Upper lobe of left lung (tissue), 6 donors: ENCODE results near the gene METRNL. TPM values are rescaled to one million over a fixed set of nuclear protein-coding genes. Genes with fewer than 3 reads are reported as not detected.

ENCODE experiments used
- ATAC-seq, 2 donors: fragments of 200-7000 bp; cut with Tn5 transposase; one replicate each; pipeline ENCODE4 v1.9.1; 2022; ENCODE audit warnings: mild to moderate bottlenecking in 2 of 2, moderate library complexity in 2 of 2; ENCODE audit not compliant: low FRiP score in 2 of 2
- DNase-seq, 2 donors: peaks; one replicate each; pipeline ENCODE4 v3.0.0-alpha.2; 2019 to 2020
- H3K27ac ChIP-seq, 4 donors: fragments of 200-600 bp; sonication (generic); one replicate each; pipeline ENCODE4 v1.5.1; 2016 to 2019
- H3K27me3 ChIP-seq, 4 donors: fragments of 200-600 bp; sonication (generic); one replicate each; pipeline ENCODE4 v1.5.1; 2017 to 2019
- H3K36me3 ChIP-seq, 4 donors: fragments of 200-600 bp; sonication (generic); one replicate each; pipeline ENCODE4 v1.5.1; 2016 to 2019
- H3K4me1 ChIP-seq, 4 donors: fragments of 200-600 bp; sonication (generic); one replicate each; pipeline ENCODE4 v1.5.1; 2018 to 2019
- H3K4me3 ChIP-seq, 4 donors: fragments of 200-600 bp; sonication (generic); one replicate each; pipeline ENCODE4 v1.5.1; 2017 to 2019; ENCODE audit warnings: mild to moderate bottlenecking in 2 of 4, moderate library complexity in 1 of 4
- H3K9me3 ChIP-seq, 4 donors: fragments of 200-600 bp; sonication (generic); one replicate each; pipeline ENCODE4 v1.5.1; 2018 to 2019
- EP300 ChIP-seq, 4 donors: sonication (generic); formaldehyde crosslinking; IDR thresholded peaks; one replicate each; pipeline ENCODE4 v1.5.1; 2017; ENCODE audit warnings: antibody characterized with exemption in 4 of 4, control low read depth in 2 of 4
- POLR2A ChIP-seq, 4 donors: fragments of 450-650 bp; IDR thresholded peaks; one replicate each; pipeline ENCODE4 v1.5.1; 2016 to 2017; ENCODE audit warnings: antibody characterized with exemption in 4 of 4, mild to moderate bottlenecking in 2 of 4
- POLR2AphosphoS5 ChIP-seq, 2 donors: sonication (generic); formaldehyde crosslinking; IDR thresholded peaks; one replicate each; pipeline ENCODE4 v1.5.1; 2017; ENCODE audit warnings: antibody characterized with exemption in 2 of 2
- WGBS, 2 donors: methylation state at CpG; one replicate each; pipeline ENCODE4 v1.1.5; 2017 to 2018; 5-methylcytosine and 5-hydroxymethylcytosine counted together
- total RNA-seq, 6 donors: library from RNA; depleted of rRNA in 4 of 6; stranded (reverse); fragments of >200 nt in 4 of 6; gene quantifications; one replicate each; pipeline versions ENCODE4 v1.1.0 to v1.2.1, GENCODE V29; 2016 to 2021
- TF ChIP-seq, protein P1 (sequence below), 6 experiments: fragments of 450-650 bp in 4 of 6; fragments of 200-600 bp in 2 of 6; sonication (generic) in 2 of 6; IDR thresholded peaks; one replicate each; pipeline ENCODE4 v1.5.1; 2016 to 2019; ENCODE audit warnings: antibody characterized with exemption in 6 of 6
- donor health status: DM: no; HTN: no; CAD: no; lungs with moderate emphysema.
- donor health status: DM: no; HTN: yes; CAD: no; lungs with severe emphysema.

Gene METRNL
- total RNA-seq, 6 donors from 2014 or later: 59.4 to 120 (median 76.4) TPM

DNA sequence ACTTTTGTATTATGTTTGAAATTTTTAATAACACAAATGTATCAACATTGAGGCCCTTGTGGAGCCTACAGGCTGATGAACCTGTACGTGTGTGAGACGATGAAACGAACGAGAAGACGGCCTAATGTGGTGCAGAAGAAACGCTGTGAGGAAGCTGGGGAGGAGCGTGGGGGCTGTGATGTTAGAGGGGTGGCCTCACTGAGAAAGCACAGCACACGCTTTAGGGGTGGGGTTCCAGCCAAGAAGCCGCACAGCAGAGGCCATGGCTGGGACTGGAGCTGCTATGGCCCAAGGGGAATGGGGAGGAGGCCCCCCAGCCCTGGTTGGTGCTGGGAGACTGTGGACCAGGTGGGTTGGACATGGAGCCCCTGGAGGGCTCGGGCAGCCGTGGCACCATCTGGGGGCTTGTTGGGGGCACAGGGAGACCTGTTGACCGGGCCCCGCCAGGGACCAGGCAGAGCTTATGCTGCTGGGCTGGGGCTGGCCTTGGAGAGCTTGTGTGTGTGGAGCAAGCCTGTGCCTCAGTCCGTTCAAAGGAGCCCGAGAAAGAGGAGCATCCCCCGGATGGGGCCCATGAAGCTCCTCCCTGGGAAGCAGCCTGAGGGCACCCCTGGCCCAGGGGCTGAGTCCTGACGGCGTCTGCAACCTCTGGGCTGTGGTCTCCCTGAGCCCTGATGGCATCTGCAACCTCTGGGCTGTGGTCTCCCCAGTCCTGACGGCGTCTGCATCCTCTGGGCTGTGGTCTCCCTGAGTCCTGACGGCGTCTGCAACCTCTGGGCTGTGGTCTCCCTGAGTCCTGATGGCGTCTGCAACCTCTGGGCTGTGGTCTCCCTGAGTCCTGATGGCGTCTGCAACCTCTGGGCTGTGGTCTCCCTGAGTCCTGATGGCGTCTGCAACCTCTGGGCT, 44.7 kb downstream of the METRNL start:
- Histone ChIP-seq H3K27ac (no peak overlapping the region), H3K9me3 (no peaks in the 10 kb centered on the region), H3K4me1 (peaks cover 0 to 9% (median 4%) of the 10 kb centered on the region in 4 donors), H3K27me3 (no peaks in the 10 kb centered on the region), H3K36me3 (no peaks in the 10 kb centered on the region), H3K4me3 (no peak overlapping the region)
- WGBS, 2 donors: 82 to 91% methylated on average over 13 to 21 of the region's 25 CpGs
- ATAC-seq: no peak
- no peak for TF ChIP-seq POLR2AphosphoS5 (IDR thresholded peaks at IDR 0.05)
- TF ChIP-seq EP300 (IDR thresholded peaks at IDR 0.05): no peak
- TF ChIP-seq, protein P1, sequence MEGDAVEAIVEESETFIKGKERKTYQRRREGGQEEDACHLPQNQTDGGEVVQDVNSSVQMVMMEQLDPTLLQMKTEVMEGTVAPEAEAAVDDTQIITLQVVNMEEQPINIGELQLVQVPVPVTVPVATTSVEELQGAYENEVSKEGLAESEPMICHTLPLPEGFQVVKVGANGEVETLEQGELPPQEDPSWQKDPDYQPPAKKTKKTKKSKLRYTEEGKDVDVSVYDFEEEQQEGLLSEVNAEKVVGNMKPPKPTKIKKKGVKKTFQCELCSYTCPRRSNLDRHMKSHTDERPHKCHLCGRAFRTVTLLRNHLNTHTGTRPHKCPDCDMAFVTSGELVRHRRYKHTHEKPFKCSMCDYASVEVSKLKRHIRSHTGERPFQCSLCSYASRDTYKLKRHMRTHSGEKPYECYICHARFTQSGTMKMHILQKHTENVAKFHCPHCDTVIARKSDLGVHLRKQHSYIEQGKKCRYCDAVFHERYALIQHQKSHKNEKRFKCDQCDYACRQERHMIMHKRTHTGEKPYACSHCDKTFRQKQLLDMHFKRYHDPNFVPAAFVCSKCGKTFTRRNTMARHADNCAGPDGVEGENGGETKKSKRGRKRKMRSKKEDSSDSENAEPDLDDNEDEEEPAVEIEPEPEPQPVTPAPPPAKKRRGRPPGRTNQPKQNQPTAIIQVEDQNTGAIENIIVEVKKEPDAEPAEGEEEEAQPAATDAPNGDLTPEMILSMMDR (IDR thresholded peaks at IDR 0.05): no peak
- TF ChIP-seq POLR2A (IDR thresholded peaks at IDR 0.05): no peak
- DNase-seq: peak; percentile 18 to 70

DNA sequence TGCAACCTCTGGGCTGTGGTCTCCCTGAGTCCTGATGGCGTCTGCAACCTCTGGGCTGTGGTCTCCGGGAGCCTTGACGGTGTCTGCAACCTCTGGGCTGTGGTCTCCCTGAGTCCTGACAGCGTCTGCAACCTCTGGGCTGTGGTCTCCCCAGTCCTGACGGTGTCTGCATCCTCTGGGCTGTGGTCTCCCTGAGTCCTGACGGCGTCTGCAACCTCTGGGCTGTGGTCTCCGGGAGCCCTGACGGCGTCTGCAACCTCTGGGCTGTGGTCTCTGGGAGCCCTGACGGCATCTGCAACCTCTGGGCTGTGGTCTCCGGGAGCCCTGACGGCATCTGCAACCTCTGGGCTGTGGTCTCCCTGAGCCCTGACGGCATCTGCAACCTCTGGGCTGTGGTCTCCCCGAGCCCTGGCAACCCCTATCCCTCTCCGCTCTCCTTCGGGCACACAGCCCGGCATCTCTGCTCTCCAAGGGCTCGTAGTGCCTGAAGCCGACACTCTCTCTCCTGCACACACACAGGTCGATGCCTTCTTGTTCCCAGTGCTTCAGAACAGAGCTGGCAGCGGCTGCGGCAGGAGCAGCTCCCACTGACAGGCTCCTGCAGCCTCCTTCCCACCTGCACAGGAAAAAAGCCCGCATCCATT, 45.6 kb downstream of the METRNL start:
- Histone ChIP-seq H3K4me3 (no peak overlapping the region), H3K27me3 (no peaks in the 10 kb centered on the region), H3K4me1 (peaks cover 0 to 8% (median 2%) of the 10 kb centered on the region in 4 donors), H3K27ac (no peak overlapping the region), H3K9me3 (no peaks in the 10 kb centered on the region), H3K36me3 (no peaks in the 10 kb centered on the region)
- TF ChIP-seq EP300 (IDR thresholded peaks at IDR 0.05) (no peak), POLR2AphosphoS5 (IDR thresholded peaks at IDR 0.05) (no peak), POLR2A (IDR thresholded peaks at IDR 0.05) (no peak)
- TF ChIP-seq, protein P1 (IDR thresholded peaks at IDR 0.05): no peak
- ATAC-seq (no peak), DNase-seq (peak in 1 of 2 donors; percentile 19)
- 71 to 72% methylated on average over 13 to 24 of the region's 24 CpGs for WGBS, 2 donors

DNA sequence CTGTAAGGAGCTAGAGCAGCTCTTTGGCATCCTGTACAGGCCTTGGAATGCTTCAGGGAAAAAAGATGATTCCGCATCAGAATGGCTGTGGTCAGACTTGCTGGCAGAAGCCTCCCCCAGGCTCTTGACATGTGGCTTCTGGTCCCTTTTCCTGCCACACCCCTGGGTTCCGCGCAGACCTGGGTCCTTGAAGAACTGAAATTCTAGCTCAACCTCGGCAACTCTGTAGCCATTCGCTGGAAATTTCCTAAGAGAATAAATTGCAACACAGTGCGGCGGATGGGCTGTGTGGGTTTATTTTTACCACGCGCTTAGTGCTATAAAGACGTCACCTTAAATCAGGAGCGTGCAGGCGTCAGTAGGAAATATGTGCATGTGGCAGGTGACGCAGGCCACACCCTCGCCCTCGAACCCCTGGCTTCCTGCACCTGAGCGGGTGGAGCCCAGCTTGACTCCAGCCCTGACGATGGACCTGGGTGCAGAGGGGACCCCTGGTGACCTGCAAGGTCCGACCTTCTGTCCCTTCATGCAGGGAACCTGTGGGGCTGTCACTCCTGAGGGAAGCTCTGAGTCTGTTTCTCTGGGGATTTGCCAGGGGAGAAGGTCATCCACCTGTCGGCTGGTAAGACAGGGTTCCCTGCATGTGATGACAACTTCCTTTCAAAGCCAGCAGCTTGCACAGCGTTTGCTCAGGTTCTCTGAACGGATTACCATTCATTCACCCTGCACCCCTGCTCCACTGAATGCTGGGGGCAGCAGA, 46.3 kb downstream of the METRNL start:
- Histone ChIP-seq H3K9me3 (no peaks in the 10 kb centered on the region), H3K4me1 (peaks cover 0 to 8% (median 2%) of the 10 kb centered on the region in 4 donors), H3K4me3 (no peak overlapping the region), H3K36me3 (no peaks in the 10 kb centered on the region), H3K27ac (no peak overlapping the region), H3K27me3 (no peaks in the 10 kb centered on the region)
- peak in 1 of 2 donors; percentile 56 for DNase-seq
- peak in 1 of 2 donors; percentile 48 for TF ChIP-seq POLR2AphosphoS5 (IDR thresholded peaks at IDR 0.05)
- peak in 3 of 4 donors; percentile 57 to 79 (median 64) for TF ChIP-seq EP300 (IDR thresholded peaks at IDR 0.05)
- TF ChIP-seq, protein P1 (IDR thresholded peaks at IDR 0.05): no peak
- TF ChIP-seq POLR2A (IDR thresholded peaks at IDR 0.05): peak in 1 of 4 donors; percentile 28
- ATAC-seq: peak; percentile 61 to 70
- 43 to 54% methylated on average over 5 to 21 of the region's 21 CpGs for WGBS, 2 donors

GRCh38 chr17:83126275-83126811, 46.9 kb downstream of the METRNL start:
- peak in 1 of 2 donors; percentile 18 for DNase-seq
- peak in 1 of 2 donors; percentile 8 for ATAC-seq
- WGBS, 2 donors: 81 to 85% methylated on average over 12 of the region's 12 CpGs
- TF ChIP-seq POLR2A (IDR thresholded peaks at IDR 0.05) (no peak), POLR2AphosphoS5 (IDR thresholded peaks at IDR 0.05) (no peak), EP300 (IDR thresholded peaks at IDR 0.05) (no peak)
- TF ChIP-seq, protein P1 (IDR thresholded peaks at IDR 0.05): no peak
- Histone ChIP-seq H3K36me3 (no peaks in the 10 kb centered on the region), H3K27me3 (no peaks in the 10 kb centered on the region), H3K9me3 (no peaks in the 10 kb centered on the region), H3K4me1 (peaks cover 0 to 8% (median 2%) of the 10 kb centered on the region in 4 donors), H3K27ac (no peak overlapping the region), H3K4me3 (no peak overlapping the region)
